Measurements from ENCODE around the gene ZCWPW1.
"Not testable (repeated sequence)": the region's sequence is repeated elsewhere in the genome, so short reads cannot be mapped to it uniquely, and the experiment has no call there.

The ZCWPW1 gene

GRCh38 chr7:100367251-100367620 lies 61.3 kb downstream of the ZCWPW1 start:
- H3K4me3 ChIP-seq (ENCODE audit: insufficient read depth, low read depth, low read length, poor library complexity, severe bottlenecking), result no peak overlapping the region
- peaks cover 4% of the 10 kb centered on the region for H3K36me3 ChIP-seq (ENCODE audit: control insufficient read depth, insufficient read depth, low read length)
- DNase-seq, result no peak
- no peaks in the 10 kb centered on the region for H3K27me3 ChIP-seq (replicated peaks; ENCODE audit: control insufficient read depth, insufficient read depth, low read length, poor library complexity, severe bottlenecking)
- H3K9me3 ChIP-seq (ENCODE audit: control insufficient read depth, low read length), result no peaks in the 10 kb centered on the region
- H3K4me1 ChIP-seq (ENCODE audit: control insufficient read depth, insufficient read depth, low read length, poor library complexity, severe bottlenecking), result no peaks in the 10 kb centered on the region
- H3K27ac ChIP-seq (ENCODE audit: insufficient read depth, low read length, poor library complexity, severe bottlenecking), result no peak overlapping the region

GRCh38 chr7:100366411-100367250 lies 61.9 kb downstream of the ZCWPW1 start:
- Histone ChIP-seq H3K27me3 (replicated peaks; ENCODE audit: control insufficient read depth, insufficient read depth, low read length, poor library complexity, severe bottlenecking) (no peaks in the 10 kb centered on the region), H3K27ac (ENCODE audit: insufficient read depth, low read length, poor library complexity, severe bottlenecking) (no peak overlapping the region), H3K4me3 (ENCODE audit: insufficient read depth, low read depth, low read length, poor library complexity, severe bottlenecking) (no peak overlapping the region), H3K4me1 (ENCODE audit: control insufficient read depth, insufficient read depth, low read length, poor library complexity, severe bottlenecking) (no peaks in the 10 kb centered on the region), H3K9me3 (ENCODE audit: control insufficient read depth, low read length) (no peaks in the 10 kb centered on the region), H3K36me3 (ENCODE audit: control insufficient read depth, insufficient read depth, low read length) (peaks cover 8% of the 10 kb centered on the region)
- DNase-seq, result no peak

- H3K4me3 ChIP-seq (ENCODE audit: insufficient read depth, low read depth, low read length, poor library complexity, severe bottlenecking); DNase-seq; H3K27me3 ChIP-seq (replicated peaks; ENCODE audit: control insufficient read depth, insufficient read depth, low read length, poor library complexity, severe bottlenecking); H3K4me1 ChIP-seq (ENCODE audit: control insufficient read depth, insufficient read depth, low read length, poor library complexity, severe bottlenecking); H3K9me3 ChIP-seq (ENCODE audit: control insufficient read depth, low read length); H3K27ac ChIP-seq (ENCODE audit: insufficient read depth, low read length, poor library complexity, severe bottlenecking): not testable (repeated sequence)
- peaks cover 10% of the 10 kb centered on the region for H3K36me3 ChIP-seq (ENCODE audit: control insufficient read depth, insufficient read depth, low read length)
Measured at GRCh38 chr7:100365998-100366367, 62.5 kb downstream of the ZCWPW1 start.

GRCh38 chr7:100364480-100364879 lies 64.0 kb downstream of the ZCWPW1 start:
- Histone ChIP-seq H3K27ac (ENCODE audit: insufficient read depth, low read length, poor library complexity, severe bottlenecking) (no peak overlapping the region), H3K4me1 (ENCODE audit: control insufficient read depth, insufficient read depth, low read length, poor library complexity, severe bottlenecking) (no peaks in the 10 kb centered on the region), H3K27me3 (replicated peaks; ENCODE audit: control insufficient read depth, insufficient read depth, low read length, poor library complexity, severe bottlenecking) (no peaks in the 10 kb centered on the region), H3K4me3 (ENCODE audit: insufficient read depth, low read depth, low read length, poor library complexity, severe bottlenecking) (no peak overlapping the region), H3K9me3 (ENCODE audit: control insufficient read depth, low read length) (no peaks in the 10 kb centered on the region), H3K36me3 (ENCODE audit: control insufficient read depth, insufficient read depth, low read length) (peaks cover 19% of the 10 kb centered on the region)
- DNase-seq, result no peak

GRCh38 chr7:100363797-100364196 lies 64.7 kb downstream of the ZCWPW1 start:
- H3K4me1 ChIP-seq (ENCODE audit: control insufficient read depth, insufficient read depth, low read length, poor library complexity, severe bottlenecking); DNase-seq; H3K4me3 ChIP-seq (ENCODE audit: insufficient read depth, low read depth, low read length, poor library complexity, severe bottlenecking); H3K9me3 ChIP-seq (ENCODE audit: control insufficient read depth, low read length); H3K27ac ChIP-seq (ENCODE audit: insufficient read depth, low read length, poor library complexity, severe bottlenecking); H3K27me3 ChIP-seq (replicated peaks; ENCODE audit: control insufficient read depth, insufficient read depth, low read length, poor library complexity, severe bottlenecking): not testable (repeated sequence)
- peaks cover 26% of the 10 kb centered on the region for H3K36me3 ChIP-seq (ENCODE audit: control insufficient read depth, insufficient read depth, low read length)

GRCh38 chr7:100363098-100363497 lies 65.4 kb downstream of the ZCWPW1 start:
- DNase-seq, result no peak
- no peaks in the 10 kb centered on the region for H3K27me3 ChIP-seq (replicated peaks; ENCODE audit: control insufficient read depth, insufficient read depth, low read length, poor library complexity, severe bottlenecking)
- H3K9me3 ChIP-seq (ENCODE audit: control insufficient read depth, low read length), result no peaks in the 10 kb centered on the region
- no peak overlapping the region for H3K4me3 ChIP-seq (ENCODE audit: insufficient read depth, low read depth, low read length, poor library complexity, severe bottlenecking)
- H3K36me3 ChIP-seq (ENCODE audit: control insufficient read depth, insufficient read depth, low read length), result peaks cover 30% of the 10 kb centered on the region
- no peak overlapping the region for H3K27ac ChIP-seq (ENCODE audit: insufficient read depth, low read length, poor library complexity, severe bottlenecking)
- H3K4me1 ChIP-seq (ENCODE audit: control insufficient read depth, insufficient read depth, low read length, poor library complexity, severe bottlenecking), result no peaks in the 10 kb centered on the region

- no peak for DNase-seq
- no peak overlapping the region for H3K4me3 ChIP-seq (ENCODE audit: insufficient read depth, low read depth, low read length, poor library complexity, severe bottlenecking)
- peaks cover 51% of the 10 kb centered on the region for H3K36me3 ChIP-seq (ENCODE audit: control insufficient read depth, insufficient read depth, low read length)
- no peaks in the 10 kb centered on the region for H3K9me3 ChIP-seq (ENCODE audit: control insufficient read depth, low read length)
- no peak overlapping the region for H3K27ac ChIP-seq (ENCODE audit: insufficient read depth, low read length, poor library complexity, severe bottlenecking)
- no peaks in the 10 kb centered on the region for H3K4me1 ChIP-seq (ENCODE audit: control insufficient read depth, insufficient read depth, low read length, poor library complexity, severe bottlenecking)
- H3K27me3 ChIP-seq (replicated peaks; ENCODE audit: control insufficient read depth, insufficient read depth, low read length, poor library complexity, severe bottlenecking), result no peaks in the 10 kb centered on the region
Measured at GRCh38 chr7:100360135-100360854, 68.2 kb downstream of the ZCWPW1 start.

- no peak for DNase-seq
- H3K27ac ChIP-seq (ENCODE audit: insufficient read depth, low read length, poor library complexity, severe bottlenecking), result no peak overlapping the region
- H3K9me3 ChIP-seq (ENCODE audit: control insufficient read depth, low read length), result no peaks in the 10 kb centered on the region
- no peaks in the 10 kb centered on the region for H3K4me1 ChIP-seq (ENCODE audit: control insufficient read depth, insufficient read depth, low read length, poor library complexity, severe bottlenecking)
- H3K27me3 ChIP-seq (replicated peaks; ENCODE audit: control insufficient read depth, insufficient read depth, low read length, poor library complexity, severe bottlenecking), result no peaks in the 10 kb centered on the region
- peaks cover 66% of the 10 kb centered on the region for H3K36me3 ChIP-seq (ENCODE audit: control insufficient read depth, insufficient read depth, low read length)
- no peak overlapping the region for H3K4me3 ChIP-seq (ENCODE audit: insufficient read depth, low read depth, low read length, poor library complexity, severe bottlenecking)
Measured at GRCh38 chr7:100358857-100359212, 69.7 kb downstream of the ZCWPW1 start.

GRCh38 chr7:100358027-100358856 lies 70.3 kb downstream of the ZCWPW1 start, which contains the start of gene PILRB:
TSS of gene PILRB (plus strand) at chr7:100358117. CDS start at chr7:100358303, 186 bp downstream.
- Histone ChIP-seq H3K9me3 (ENCODE audit: control insufficient read depth, low read length) (no peaks in the 10 kb centered on the region), H3K27ac (ENCODE audit: insufficient read depth, low read length, poor library complexity, severe bottlenecking) (no peak within 1 kb of the TSS), H3K27me3 (replicated peaks; ENCODE audit: control insufficient read depth, insufficient read depth, low read length, poor library complexity, severe bottlenecking) (no peaks in the 10 kb centered on the region), H3K4me1 (ENCODE audit: control insufficient read depth, insufficient read depth, low read length, poor library complexity, severe bottlenecking) (no peaks in the 10 kb centered on the region), H3K36me3 (ENCODE audit: control insufficient read depth, insufficient read depth, low read length) (peaks cover 68% of the 10 kb centered on the region), H3K4me3 (ENCODE audit: insufficient read depth, low read depth, low read length, poor library complexity, severe bottlenecking) (no peak within 1 kb of the TSS)
- DNase-seq, result no peak
